HCT116 (cell line): ENCODE results near the gene SLC16A12. TPM values are rescaled to one million over a fixed set of nuclear protein-coding genes. Genes with fewer than 3 reads are reported as not detected.

Experiments used
- ATAC-seq: fragments of 200-7000 bp; cut with Tn5 transposase; 2 replicates; pipeline ENCODE4 v1.9.1; 2020; ENCODE audit warnings: mild to moderate bottlenecking, moderate library complexity
- BruUV-seq: library from RNA; stranded (reverse); fragments of 400-500 nt; replicated peaks from 2 replicates; lab custom pipeline; 2021; lab: Mats Ljungman, UMichigan
- CTCF ChIA-PET: fragments of 300-600 bp; sonication (Branson Sonifier 250); formaldehyde crosslinking; loops from one replicate; lab custom pipeline; 2021; ENCODE audit warnings: antibody characterized with exemption; lab: Charles Lee
- POLR2A ChIA-PET: fragments of 300-600, 350-600 bp; sonication (Branson Sonifier 250); formaldehyde crosslinking; loops from one replicate; lab custom pipeline; 2021; ENCODE audit warnings: antibody characterized with exemption; lab: Charles Lee
- RAD21 ChIA-PET, 2 experiments: fragments of 300-600 bp; sonication (Branson Sonifier 250); formaldehyde crosslinking; loops; one replicate each; lab custom pipeline; 2023; ENCODE audit warnings: low total read pairs in 2 of 2; ENCODE audit not compliant: uncharacterized antibody in 2 of 2, unreplicated experiment in 2 of 2, low non-redundant PET in 1 of 2; lab: Charles Lee
- DNase-seq: peaks from one replicate; pipeline ENCODE4 v3.0.0-alpha.2; 2010; ENCODE audit warnings: low read depth, low spot score
- H2AFZ ChIP-seq: fragments of 200-600 bp; shearing (Covaris generic), sonication (generic); 2 replicates; pipeline ENCODE4 v1.6.1; 2017; ENCODE audit warnings: low read depth, mixed run types, mixed read lengths, antibody characterized with exemption, low read length; ENCODE audit not compliant: poor library complexity, severe bottlenecking
- H3K27ac ChIP-seq: 2 replicates; pipeline ENCODE4 v1.5.1; 2012; ENCODE audit warnings: low read depth, low read length
- H3K27me3 ChIP-seq: fragments of 200-600 bp; sonication (generic); 2 replicates; pipeline ENCODE4 v1.6.1; 2016; ENCODE audit warnings: mixed run types, low read length, mixed read lengths; ENCODE audit not compliant: insufficient read depth
- H3K36me3 ChIP-seq, 2 experiments: fragments of 200-500 bp in 1 of 2; fragments of 200-600 bp in 1 of 2; sonication (Bioruptor generic) in 1 of 2; sonication (generic) in 1 of 2; 2 replicates each; pipeline versions ENCODE4 v1.5.1 to v1.6.1; 2014 to 2016; ENCODE audit warnings: low read length in 2 of 2, inconsistent platforms in 1 of 2, mixed read lengths in 1 of 2, mixed run types in 1 of 2; ENCODE audit not compliant: insufficient read depth in 2 of 2, control insufficient read depth in 1 of 2
- H3K4me1 ChIP-seq, 2 experiments: fragments of 200-600 bp in 1 of 2; sonication (generic) in 1 of 2; 2 replicates each; pipeline versions ENCODE4 v1.5.1 to v1.6.1; 2012 to 2017; ENCODE audit warnings: low read length in 2 of 2, inconsistent platforms in 1 of 2, mild to moderate bottlenecking in 1 of 2, mixed read lengths in 1 of 2, mixed run types in 1 of 2, moderate library complexity in 1 of 2; ENCODE audit not compliant: insufficient read depth in 2 of 2, control insufficient read depth in 1 of 2
- H3K4me2 ChIP-seq: fragments of 200-600 bp; sonication (generic); 2 replicates; pipeline ENCODE4 v1.6.1; 2017; ENCODE audit warnings: mixed run types, low read length, mixed read lengths
- H3K4me3 ChIP-seq, 2 experiments: fragments of 200-600 bp in 1 of 2; sonication (generic) in 1 of 2; replicated peaks in 1 of 2; 2 replicates each; pipeline ENCODE4 v1.5.1; 2011 to 2016; ENCODE audit warnings: low read length in 2 of 2, control low read depth in 1 of 2, low read depth in 1 of 2, mild to moderate bottlenecking in 1 of 2, mixed read lengths in 1 of 2, mixed run types in 1 of 2
- H3K79me2 ChIP-seq: fragments of 200-600 bp; sonication (generic); 2 replicates; pipeline ENCODE4 v1.6.1; 2017; ENCODE audit warnings: mild to moderate bottlenecking, mixed run types, low read length, moderate library complexity, mixed read lengths; ENCODE audit not compliant: insufficient read depth
- H3K9ac ChIP-seq: fragments of 200-600 bp; sonication (generic); 2 replicates; pipeline ENCODE4 v1.6.1; 2016; ENCODE audit warnings: low read length, mixed read lengths
- H3K9me2 ChIP-seq: fragments of 200-600 bp; sonication (generic), shearing (Covaris generic); 2 replicates; pipeline ENCODE4 v1.6.1; 2017; ENCODE audit warnings: mixed run types, mild to moderate bottlenecking, moderate library complexity; ENCODE audit not compliant: insufficient read depth
- H3K9me3 ChIP-seq, 2 experiments: fragments of 200-500 bp in 1 of 2; fragments of 200-600 bp in 1 of 2; sonication (Bioruptor generic) in 1 of 2; sonication (generic) in 1 of 2; 2 replicates each; pipeline ENCODE4 v1.6.1; 2014 to 2017; ENCODE audit warnings: low read length in 2 of 2, mixed read lengths in 2 of 2, inconsistent platforms in 1 of 2, low read depth in 1 of 2, mild to moderate bottlenecking in 1 of 2, mixed run types in 1 of 2, moderate library complexity in 1 of 2; ENCODE audit not compliant: control insufficient read depth in 1 of 2, insufficient read depth in 1 of 2
- H4K20me1 ChIP-seq: fragments of 200-600 bp; sonication (generic), shearing (Covaris generic); 2 replicates; pipeline ENCODE4 v1.6.1; 2017; ENCODE audit warnings: mixed run types, mild to moderate bottlenecking, moderate library complexity; ENCODE audit not compliant: insufficient read depth
- CEBPB ChIP-seq: IDR thresholded peaks from 2 replicates; pipeline ENCODE4 v1.6.1; 2012; ENCODE audit warnings: low read depth
- EGR1 ChIP-seq: IDR thresholded peaks from 2 replicates; pipeline ENCODE4 v1.6.1; 2012; ENCODE audit warnings: low read depth
- ELF1 ChIP-seq: IDR thresholded peaks from 2 replicates; pipeline ENCODE4 v1.6.1; 2012; ENCODE audit warnings: low read depth, borderline replicate concordance
- EZH2phosphoT487 ChIP-seq: fragments of 200-600 bp; IDR thresholded peaks from 2 replicates; pipeline ENCODE4 v1.6.1; 2018; ENCODE audit warnings: antibody characterized with exemption, borderline replicate concordance
- FOSL1 ChIP-seq: IDR thresholded peaks from 2 replicates; pipeline ENCODE4 v1.6.1; 2012; ENCODE audit warnings: low read depth
- POLR2AphosphoS5 ChIP-seq: IDR thresholded peaks from 2 replicates; pipeline ENCODE4 v1.6.1; 2011; ENCODE audit warnings: mild to moderate bottlenecking, low read depth, low read length, moderate library complexity
- RAD21 ChIP-seq: IDR thresholded peaks from 2 replicates; pipeline ENCODE4 v1.6.1; 2012; ENCODE audit warnings: low read depth, mild to moderate bottlenecking
- REST ChIP-seq: IDR thresholded peaks from 2 replicates; pipeline ENCODE4 v1.6.1; 2012; ENCODE audit warnings: low read depth
- SP1 ChIP-seq: IDR thresholded peaks from 2 replicates; pipeline ENCODE4 v1.6.1; 2012; ENCODE audit warnings: low read depth
- SRF ChIP-seq: IDR thresholded peaks from 2 replicates; pipeline ENCODE4 v1.6.1; 2012; ENCODE audit warnings: low read depth
- ZFX ChIP-seq: fragments of 450-650 bp; IDR thresholded peaks from 2 replicates; pipeline ENCODE4 v1.6.1; 2017
- intact Hi-C: fragments of 100-400 bp; cut with micrococcal nuclease; formaldehyde crosslinking; loops from 2 replicates; pipeline ENCODE4 v1.10.0; 2022
- total RNA-seq: library from RNA; stranded (reverse); gene quantifications from one replicate; pipeline ENCODE4 v1.2.1, GENCODE V29; 2021; ENCODE audit not compliant: unreplicated experiment

The SLC16A12 gene
- total RNA-seq, 1 experiment from 2014 or later = not detected

GRCh38 chr10:89522463-89522862 lies 12.9 kb downstream of the SLC16A12 start:
- RAD21 ChIA-PET = no interaction called here
- Histone ChIP-seq H3K27ac (no peak overlapping the region), H3K4me3 (no peak overlapping the region), H3K27me3 (no peaks in the 10 kb centered on the region), H3K9ac (no peak overlapping the region), H4K20me1 (no peaks in the 10 kb centered on the region), H2AFZ (peak overlapping the region; percentile 47), H3K9me3 (no peaks in the 10 kb centered on the region), H3K36me3 (no peaks in the 10 kb centered on the region), H3K9me2 (no peaks in the 10 kb centered on the region), H3K4me2 (no peak overlapping the region), H3K4me1 (peaks cover 0 to 5% of the 10 kb centered on the region in 2 experiments; a peak in 1 of 4 replicates), H3K79me2 (no peaks in the 10 kb centered on the region)
- ATAC-seq (no peak), DNase-seq (no peak)
- intact Hi-C loops = no loop called here
- no TSS peak for BruUV-seq
- TF ChIP-seq FOSL1 (no peak), POLR2AphosphoS5 (no peak), EZH2phosphoT487 (no peak), CEBPB (no peak), SRF (no peak), ELF1 (no peak), REST (no peak), EGR1 (no peak), SP1 (no peak), ZFX (no peak), RAD21 (no peak)
- CTCF ChIA-PET = no interaction called here
- POLR2A ChIA-PET = no interaction called here
